ENCODE results near the gene SECISBP2L. TPM values are rescaled to one million over a fixed set of nuclear protein-coding genes. Genes with fewer than 3 reads are reported as not detected.
A peak's percentile ranks its signal among the peaks of the same experiment; 100 is the strongest.

Gene SECISBP2L
- total RNA-seq, 1 donor, result 74.3 TPM

- no peak for DNase-seq (ENCODE audit: low read depth)
- TF ChIP-seq, protein P1, sequence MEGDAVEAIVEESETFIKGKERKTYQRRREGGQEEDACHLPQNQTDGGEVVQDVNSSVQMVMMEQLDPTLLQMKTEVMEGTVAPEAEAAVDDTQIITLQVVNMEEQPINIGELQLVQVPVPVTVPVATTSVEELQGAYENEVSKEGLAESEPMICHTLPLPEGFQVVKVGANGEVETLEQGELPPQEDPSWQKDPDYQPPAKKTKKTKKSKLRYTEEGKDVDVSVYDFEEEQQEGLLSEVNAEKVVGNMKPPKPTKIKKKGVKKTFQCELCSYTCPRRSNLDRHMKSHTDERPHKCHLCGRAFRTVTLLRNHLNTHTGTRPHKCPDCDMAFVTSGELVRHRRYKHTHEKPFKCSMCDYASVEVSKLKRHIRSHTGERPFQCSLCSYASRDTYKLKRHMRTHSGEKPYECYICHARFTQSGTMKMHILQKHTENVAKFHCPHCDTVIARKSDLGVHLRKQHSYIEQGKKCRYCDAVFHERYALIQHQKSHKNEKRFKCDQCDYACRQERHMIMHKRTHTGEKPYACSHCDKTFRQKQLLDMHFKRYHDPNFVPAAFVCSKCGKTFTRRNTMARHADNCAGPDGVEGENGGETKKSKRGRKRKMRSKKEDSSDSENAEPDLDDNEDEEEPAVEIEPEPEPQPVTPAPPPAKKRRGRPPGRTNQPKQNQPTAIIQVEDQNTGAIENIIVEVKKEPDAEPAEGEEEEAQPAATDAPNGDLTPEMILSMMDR (IDR thresholded peaks at IDR 0.05; ENCODE audit: insufficient read depth, low read depth, low read length), result no peak
These were observed 57.1 kb downstream of the SECISBP2L start for GRCh38 chr15:48989170-48989569.

DNA sequence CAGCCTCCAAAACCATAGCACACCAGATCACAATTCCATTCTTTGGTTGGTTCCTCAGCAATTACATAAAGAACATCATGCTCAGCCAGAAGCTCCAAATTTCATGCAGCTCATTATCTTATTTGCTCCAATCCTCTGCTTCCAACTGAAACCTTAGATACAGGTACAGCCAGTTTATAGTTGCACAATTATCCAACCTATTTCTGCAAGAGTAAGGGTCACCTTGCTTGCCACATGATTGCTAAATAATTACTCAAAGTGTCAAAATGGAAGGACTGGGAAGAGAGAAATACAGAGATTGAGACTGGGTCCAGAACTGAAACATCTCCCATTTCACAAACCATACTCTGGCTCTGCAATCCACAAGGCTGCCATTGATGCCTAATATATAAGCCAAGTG is 59.1 kb downstream of the SECISBP2L start:
- DNase-seq (ENCODE audit: low read depth), result no peak
- no peak overlapping the region for H3K4me3 ChIP-seq (ENCODE audit: low read depth, low read length)
- TF ChIP-seq, protein P1 (IDR thresholded peaks at IDR 0.05; ENCODE audit: insufficient read depth, low read depth, low read length), result no peak

More at GRCh38 chr15:48989170-48989569, 57.1 kb downstream of the SECISBP2L start:
- no peak overlapping the region for H3K4me3 ChIP-seq (ENCODE audit: low read depth, low read length)

DNA sequence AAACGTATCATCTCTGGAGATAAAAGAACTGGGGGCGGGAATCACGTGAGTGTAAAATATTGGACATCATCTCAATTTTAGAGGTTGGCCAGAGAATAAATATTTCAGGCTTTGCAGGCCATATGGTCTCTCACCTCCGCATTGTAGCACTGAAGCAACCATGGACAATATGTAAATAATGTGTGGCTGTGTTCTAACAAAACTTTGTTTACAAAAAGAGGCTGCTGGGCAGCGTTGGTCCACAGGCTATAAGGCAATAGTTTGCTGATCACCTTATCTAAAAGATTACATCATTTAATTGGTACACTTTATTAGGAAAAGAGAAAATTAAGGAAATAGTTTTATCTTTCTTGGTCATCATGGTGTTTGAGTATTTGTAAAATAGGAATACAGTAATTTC is 60.0 kb downstream of the SECISBP2L start:
- DNase-seq (ENCODE audit: low read depth), result no peak
- TF ChIP-seq, protein P1 (IDR thresholded peaks at IDR 0.05; ENCODE audit: insufficient read depth, low read depth, low read length), result no peak
- no peak overlapping the region for H3K4me3 ChIP-seq (ENCODE audit: low read depth, low read length)

DNA sequence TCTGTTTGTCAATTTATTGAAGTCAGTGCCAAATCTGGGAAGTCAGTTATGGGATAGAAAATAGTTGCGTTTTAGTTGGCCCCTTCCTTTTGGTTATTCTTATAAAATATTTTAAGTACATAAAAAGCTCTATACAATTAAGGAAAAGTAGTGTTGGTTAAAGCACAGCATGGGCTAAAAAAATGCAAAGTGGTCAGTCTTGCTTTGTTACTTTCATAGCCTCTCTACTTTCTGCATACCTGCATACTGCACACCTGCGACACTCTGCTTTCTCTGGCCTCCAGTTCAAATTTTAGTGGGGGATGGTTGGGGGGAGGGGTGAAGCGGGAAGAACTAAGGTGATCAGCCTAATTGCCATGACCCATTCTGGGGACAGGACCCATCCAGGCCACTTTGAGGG is 60.7 kb downstream of the SECISBP2L start:
- H3K4me3 ChIP-seq (ENCODE audit: low read depth, low read length), result no peak overlapping the region
- DNase-seq (ENCODE audit: low read depth), result no peak
- TF ChIP-seq, protein P1 (IDR thresholded peaks at IDR 0.05; ENCODE audit: insufficient read depth, low read depth, low read length), result no peak

GRCh38 chr15:48984811-48985352 is 61.4 kb downstream of the SECISBP2L start:
- TF ChIP-seq, protein P1 (IDR thresholded peaks at IDR 0.05; ENCODE audit: insufficient read depth, low read depth, low read length), result no peak
- no peak overlapping the region for H3K4me3 ChIP-seq (ENCODE audit: low read depth, low read length)
- DNase-seq (ENCODE audit: low read depth), result peak; percentile 28

DNA sequence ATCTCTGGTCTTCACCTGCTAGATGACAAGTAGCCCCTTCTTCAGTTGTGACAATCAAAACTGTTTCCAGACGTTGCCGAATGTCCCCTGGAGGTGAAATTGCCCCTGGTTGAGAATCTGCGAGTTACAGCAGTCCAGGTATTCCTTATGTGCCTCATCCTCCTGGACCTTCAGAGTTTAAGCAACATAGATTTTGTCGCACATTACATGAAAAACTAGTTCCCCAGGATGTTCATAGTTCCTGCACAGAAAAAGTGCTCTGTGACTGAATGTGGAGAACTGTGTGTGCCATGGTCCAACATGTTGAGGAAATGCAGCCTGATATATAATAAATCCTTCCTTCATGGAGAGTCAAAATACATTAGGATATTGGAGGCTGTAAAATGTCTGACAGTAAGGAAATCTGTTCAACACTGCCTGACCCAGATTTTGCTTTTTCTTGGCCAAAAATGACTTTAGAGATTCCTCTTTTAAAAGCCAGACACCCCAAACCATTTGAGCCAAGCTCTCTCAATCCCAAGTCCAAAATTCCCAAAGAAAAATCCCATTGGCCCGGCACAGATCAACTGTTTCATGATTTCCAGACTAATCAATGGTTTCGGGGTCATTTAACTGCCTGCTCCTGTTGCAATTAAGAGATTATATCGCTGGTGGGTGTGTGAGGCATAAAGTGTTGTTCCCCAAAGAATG is 62.1 kb downstream of the SECISBP2L start:
- no peak overlapping the region for H3K4me3 ChIP-seq (ENCODE audit: low read depth, low read length)
- TF ChIP-seq, protein P1 (IDR thresholded peaks at IDR 0.05; ENCODE audit: insufficient read depth, low read depth, low read length), result no peak
- DNase-seq (ENCODE audit: low read depth), result no peak

All from fibroblast of villous mesenchyme (primary cell).